ENCODE results near the gene IL1F10.

Gene IL1F10

GRCh38 chr2:113068706-113069485 is 1.1 kb downstream of the IL1F10 start (continued):
- TF ChIP-seq ZNF398 (tag by site-specific recombination; IDR thresholded peaks at IDR 0.05), result no peak

GRCh38 chr2:113069676-113070605 is 2.2 kb downstream of the IL1F10 start:
- Histone ChIP-seq H3K4me3 (ENCODE audit: low read depth, low read length) (no peak overlapping the region), H3K9me3 (ENCODE audit: control insufficient read depth, insufficient read depth, low read depth, low read length) (no peaks in the 10 kb centered on the region), H3K36me3 (ENCODE audit: control insufficient read depth in 2 of 2, insufficient read depth in 1 of 2, low read length in 2 of 2) (no peaks in the 10 kb centered on the region), H3K4me1 (ENCODE audit: control insufficient read depth, insufficient read depth, low read length) (no peaks in the 10 kb centered on the region), H3K27ac (ENCODE audit: extremely low read depth, low read depth, low read length) (no peak overlapping the region)
- CTCF ChIA-PET, result interaction anchor here (1.3 kb wide), 1 partner anchor 10 kb away, joined by 5 read pairs; no protein-coding TSS in a partner anchor
- POLR2A ChIA-PET, result no interaction called here
- no peak for TF ChIP-seq ZNF639 (tag by site-specific recombination; IDR thresholded peaks at IDR 0.05)

- no peak overlapping the region for H3K27ac ChIP-seq (ENCODE audit: extremely low read depth, low read depth, low read length)
Measured at GRCh38 chr2:113070606-113070975, 2.8 kb downstream of the IL1F10 start.

More at GRCh38 chr2:113070606-113070975, 2.8 kb downstream of the IL1F10 start:
- Histone ChIP-seq H3K36me3 (ENCODE audit: control insufficient read depth in 2 of 2, insufficient read depth in 1 of 2, low read length in 2 of 2) (no peaks in the 10 kb centered on the region), H3K4me1 (ENCODE audit: control insufficient read depth, insufficient read depth, low read length) (no peaks in the 10 kb centered on the region), H3K4me3 (ENCODE audit: low read depth, low read length) (no peak overlapping the region), H3K9me3 (ENCODE audit: control insufficient read depth, insufficient read depth, low read depth, low read length) (no peaks in the 10 kb centered on the region)
- CTCF ChIA-PET, result no interaction called here
- POLR2A ChIA-PET, result no interaction called here
- TF ChIP-seq ZNF423 (tag by site-specific recombination; IDR thresholded peaks at IDR 0.05) (no peak), ZBTB1 (tag by site-specific recombination; IDR thresholded peaks at IDR 0.05) (no peak), ZNF18 (tag by site-specific recombination; IDR thresholded peaks at IDR 0.05) (no peak), ZNF449 (tag by site-specific recombination; IDR thresholded peaks at IDR 0.05) (no peak), HOXC10 (CRISPR knock-in tag; IDR thresholded peaks at IDR 0.05) (no peak), ZNF274 (IDR thresholded peaks at IDR 0.05; ENCODE audit: low read length) (no peak), ZNF274 (tag by site-specific recombination; IDR thresholded peaks at IDR 0.05; ENCODE audit: borderline replicate concordance) (no peak), ZSCAN18 (tag by site-specific recombination; IDR thresholded peaks at IDR 0.05) (no peak), KLF16 (tag by site-specific recombination; IDR thresholded peaks at IDR 0.05) (no peak), ZNF426 (tag by site-specific recombination; IDR thresholded peaks at IDR 0.05) (no peak)
